HG03442 (cell line): ENCODE measurements around the gene OR52E8.

Source experiments
- ATAC-seq: cut with Tn5 transposase; IDR thresholded peaks from one replicate; pipeline ENCODE4 v1.9.1; 2021; ENCODE audit warnings: mild to moderate bottlenecking, moderate library complexity; ENCODE audit not compliant: unreplicated experiment

Gene OR52E8

GRCh38 chr11:5857590-5857989, at the start of gene OR52E8:
Gene OR52E8 (minus strand): TSS chr11:5857690. CDS start chr11:5857690, 0 bp downstream.
- ATAC-seq = no peak

DNA sequence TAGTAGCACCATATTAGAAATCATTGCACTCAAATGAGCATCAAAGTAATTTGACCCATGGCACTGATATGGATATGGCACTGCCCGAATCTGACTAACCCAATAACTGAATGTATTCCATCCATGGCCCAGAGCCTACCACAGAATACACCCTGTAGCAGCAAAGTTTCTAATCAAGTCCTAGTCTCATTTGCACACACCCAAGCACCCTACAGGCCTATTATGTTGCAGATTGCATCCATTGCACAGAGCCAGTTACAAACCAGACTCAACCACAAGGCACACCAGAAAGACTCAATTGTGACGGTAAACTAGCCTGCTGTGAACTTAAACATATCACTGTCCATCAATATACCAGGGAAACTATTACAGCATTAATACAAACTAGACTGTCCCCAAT, 42.0 kb upstream of the OR52E8 start:
- no peak for ATAC-seq

DNA sequence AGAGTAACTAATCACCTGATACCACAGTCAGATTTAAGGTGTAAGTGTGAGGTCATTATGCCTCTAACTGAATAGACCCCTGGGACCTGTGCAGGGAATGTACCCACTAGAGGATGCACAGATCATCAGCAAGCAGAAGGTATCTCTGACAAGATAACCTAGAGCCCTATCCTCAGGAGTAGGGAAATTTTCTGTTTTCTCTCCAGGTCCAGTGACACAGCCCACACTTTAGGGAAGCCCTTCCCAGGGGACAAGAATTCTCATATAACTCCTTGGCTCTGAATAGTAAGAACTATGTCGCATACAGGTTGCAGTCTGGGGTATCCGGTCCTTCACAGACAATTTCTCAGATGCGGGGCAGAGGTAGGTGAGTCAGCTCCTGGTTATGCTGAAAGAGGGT, 35.4 kb upstream of the OR52E8 start, which contains the start of gene OR52E5:
TSS of gene OR52E5 (plus strand) at position 301 of the 400 bp plus-strand sequence. CDS start 7,569 bp downstream, outside the sequence.
- no peak for ATAC-seq

DNA sequence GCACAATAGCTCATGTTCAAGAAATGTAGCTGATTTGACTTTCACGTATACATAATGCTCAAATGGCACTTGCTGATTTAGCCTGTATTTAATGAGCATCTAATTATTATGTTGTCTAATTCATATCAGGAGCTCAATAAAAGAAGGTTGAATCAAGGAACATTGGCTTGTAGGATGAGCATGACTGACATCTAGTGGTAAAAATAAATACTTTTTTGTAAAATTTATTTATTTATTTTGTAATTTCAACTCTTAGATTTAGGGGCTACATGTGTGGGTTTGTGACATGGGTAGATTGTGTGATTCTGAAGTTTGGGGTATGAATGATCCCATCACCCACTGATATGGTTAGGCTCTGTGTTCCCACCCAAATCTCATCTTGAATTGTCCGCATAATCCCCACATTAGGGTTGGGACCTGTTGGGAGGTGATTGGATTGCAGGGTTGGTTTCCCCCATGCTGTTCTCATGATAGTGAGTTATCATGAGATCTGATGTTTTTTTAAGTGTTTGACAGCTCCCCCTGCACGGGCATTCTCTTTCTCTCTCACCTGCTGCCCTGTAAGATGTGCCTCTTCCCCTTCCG, 33.8 kb upstream of the OR52E8 start:
- ATAC-seq = no peak

DNA sequence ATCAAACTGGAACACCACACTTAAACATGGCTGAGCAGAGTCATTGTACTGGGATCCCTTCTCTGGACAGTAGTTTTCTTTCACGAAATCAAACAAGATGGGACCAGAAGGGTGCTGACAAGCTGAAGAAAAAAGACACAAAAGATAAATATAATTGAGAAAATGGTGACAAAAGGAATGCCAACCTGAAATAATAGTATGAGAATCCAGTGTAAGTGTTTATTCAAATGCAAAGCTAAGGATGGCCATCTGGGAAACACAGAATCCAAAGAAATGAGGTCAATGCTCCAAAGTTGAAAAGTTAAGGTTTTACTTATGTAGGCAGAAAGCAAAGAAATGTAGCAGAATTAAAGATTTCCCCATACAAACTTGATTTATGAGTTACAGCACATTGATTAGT, 30.2 kb upstream of the OR52E8 start:
- no peak for ATAC-seq

DNA sequence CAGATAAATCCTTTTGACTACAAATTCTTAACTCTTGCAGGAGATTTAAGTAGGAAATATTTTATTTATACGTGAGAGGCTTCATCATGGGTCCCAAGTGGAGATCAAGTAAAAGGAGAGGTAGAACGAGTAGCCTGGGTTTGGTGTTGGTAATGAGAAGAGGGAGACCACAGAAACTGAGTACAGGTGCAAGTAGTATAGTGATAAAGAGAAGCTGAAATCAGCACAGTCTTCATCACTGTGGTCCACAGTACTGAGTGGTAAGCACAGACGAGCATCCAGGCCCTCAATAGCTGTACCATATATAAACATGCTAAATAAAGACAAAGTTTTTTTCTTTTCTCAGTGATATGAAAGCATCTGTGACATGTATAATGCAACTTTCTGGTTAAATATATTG, 29.7 kb upstream of the OR52E8 start:
- ATAC-seq = no peak

GRCh38 chr11:5881756-5882155, 24.3 kb upstream of the OR52E8 start:
- ATAC-seq = no peak

DNA sequence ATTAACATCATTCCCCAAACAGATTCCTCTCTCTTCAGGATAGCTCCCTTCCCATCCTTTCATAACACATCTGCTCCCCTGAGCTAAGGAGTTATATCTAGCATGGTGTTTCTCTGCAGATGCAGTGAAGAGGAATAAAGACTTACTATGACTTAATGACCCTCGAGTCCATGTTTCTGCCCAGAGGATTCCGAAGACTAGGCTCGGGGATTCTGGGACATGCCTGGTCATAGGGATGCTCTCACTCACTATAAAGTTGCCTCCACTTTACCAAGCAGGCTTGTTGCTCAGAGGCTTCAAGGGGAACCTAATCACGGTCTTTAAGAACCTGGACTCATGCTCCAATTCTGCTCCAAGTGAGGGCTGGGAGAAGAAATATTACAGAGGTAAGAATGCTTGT, 22.8 kb upstream of the OR52E8 start, which contains the start of gene OR52E4:
TSS of gene OR52E4 (plus strand) at position 301 of the 400 bp plus-strand sequence. CDS start 3,664 bp downstream, outside the sequence.
- ATAC-seq = no peak

DNA sequence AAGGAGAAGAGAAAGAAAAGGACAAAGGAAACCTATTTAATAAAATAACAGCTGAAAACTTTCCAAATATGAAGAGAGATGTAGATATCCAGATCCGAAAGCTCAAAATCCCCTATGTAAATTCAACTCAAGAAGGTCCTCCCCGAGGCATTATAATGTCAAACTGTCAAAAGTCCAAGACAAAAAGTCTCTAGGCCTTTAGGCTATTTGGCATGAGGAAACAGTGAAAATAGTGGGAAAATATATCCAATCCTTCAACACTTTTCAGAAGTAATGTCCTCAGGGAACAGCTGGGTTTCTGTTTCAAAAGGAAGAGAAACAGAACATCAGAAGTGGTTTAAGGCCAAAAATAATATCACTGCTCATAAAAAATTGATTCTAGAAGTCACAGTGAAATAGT, 21.1 kb upstream of the OR52E8 start:
- ATAC-seq = no peak

- ATAC-seq = no peak
Measured at GRCh38 chr11:5865826-5866225, 8.3 kb upstream of the OR52E8 start.

DNA sequence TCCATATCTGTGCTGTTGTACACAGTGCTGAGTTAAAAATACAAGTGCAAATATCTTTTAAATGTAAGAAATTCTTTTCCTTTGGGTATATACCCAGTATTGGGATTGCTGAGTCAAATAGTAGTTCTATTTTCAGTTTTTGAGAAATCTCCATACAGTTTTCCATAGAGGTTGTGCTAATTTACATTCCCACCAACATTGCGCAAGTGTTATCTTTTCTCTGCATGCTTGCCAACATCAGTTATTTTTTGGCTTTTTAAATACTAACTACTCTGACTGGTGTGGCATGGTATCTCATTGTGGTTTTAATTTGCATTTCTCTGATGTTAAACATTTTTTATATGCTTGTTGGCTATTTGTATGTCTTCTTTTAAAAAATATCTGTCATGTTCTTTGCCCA, 6.5 kb downstream of the OR52E8 start:
- no peak for ATAC-seq

DNA sequence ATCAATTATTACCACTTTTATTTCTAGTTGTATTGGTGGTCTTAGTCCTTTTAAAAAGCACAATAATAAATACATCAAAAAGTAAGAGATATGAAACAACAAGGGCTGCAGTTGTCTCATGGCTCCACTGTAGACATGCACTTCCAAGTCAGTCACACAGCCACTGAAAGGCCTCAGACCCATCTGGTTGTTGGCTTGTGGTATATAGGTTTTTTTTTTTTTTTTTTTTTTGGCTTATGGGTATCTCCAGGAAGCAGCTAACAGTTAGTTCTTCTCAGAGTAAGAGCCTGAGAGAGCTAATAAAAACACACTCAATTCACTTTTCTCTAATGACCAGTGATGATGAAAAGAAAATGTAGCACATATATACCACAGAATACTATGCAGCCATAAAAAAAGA, 9.8 kb downstream of the OR52E8 start:
- no peak for ATAC-seq

DNA sequence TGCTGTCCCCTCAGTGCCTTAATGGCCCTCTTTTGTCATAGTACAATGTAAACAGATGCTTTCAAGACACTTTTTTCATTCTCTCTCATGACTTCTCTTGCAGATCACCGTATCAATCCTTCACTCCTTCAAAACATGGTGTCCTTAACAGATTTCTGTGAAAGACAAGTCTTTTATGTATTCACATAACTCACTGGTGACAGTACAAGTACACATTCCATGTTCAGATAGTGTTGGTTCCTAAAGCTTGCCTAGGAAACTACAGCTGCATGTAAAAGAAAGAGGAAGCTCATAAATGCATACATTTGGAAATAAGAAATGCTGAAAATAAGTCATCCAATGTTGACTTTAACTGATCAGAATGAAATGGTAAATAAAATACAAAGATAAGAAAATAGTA, 10.8 kb downstream of the OR52E8 start:
- no peak for ATAC-seq

GRCh38 chr11:5841797-5842196, 15.7 kb downstream of the OR52E8 start, which contains the start of gene OR52E6:
Gene OR52E6 (minus strand): TSS chr11:5841897. CDS start chr11:5841897, 0 bp downstream.
- no peak for ATAC-seq

DNA sequence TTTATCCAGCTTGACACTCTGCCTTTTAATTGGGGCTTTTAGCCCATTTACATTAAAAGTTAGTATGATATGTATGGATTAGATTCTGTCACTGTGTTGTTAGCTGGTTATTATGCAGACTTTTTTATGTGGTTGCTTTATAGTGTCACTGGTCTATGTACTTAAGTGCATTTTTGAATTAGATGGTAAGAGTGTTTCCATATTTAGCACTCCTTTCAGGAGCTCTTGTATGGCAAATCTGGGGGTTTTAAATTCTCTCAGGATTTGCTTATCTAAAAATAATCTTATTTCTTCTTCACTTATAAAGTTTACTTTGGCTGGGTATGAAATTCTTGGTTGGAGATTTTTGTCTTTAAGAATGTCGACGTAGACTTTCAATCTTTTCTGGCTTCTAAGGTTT, 19.8 kb downstream of the OR52E8 start:
- no peak for ATAC-seq

DNA sequence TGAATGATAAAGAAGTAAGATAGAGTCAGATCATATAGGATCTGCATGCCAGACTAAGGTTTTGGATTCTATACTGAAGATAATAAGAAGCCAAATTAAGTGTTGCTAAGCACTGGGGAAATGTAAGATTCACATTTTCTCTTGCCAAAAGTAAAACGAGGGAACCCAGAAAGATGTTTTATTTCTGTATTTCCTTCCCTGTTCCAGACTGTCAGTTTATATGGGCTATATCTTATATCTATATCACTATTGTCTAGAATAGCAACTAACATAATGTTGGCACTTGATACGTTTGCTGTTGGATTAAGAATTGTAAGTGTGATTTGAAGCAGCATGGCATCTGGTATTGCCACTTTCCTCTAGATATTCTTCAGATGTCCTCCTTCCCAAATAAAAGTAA, 24.0 kb downstream of the OR52E8 start:
- no peak for ATAC-seq

DNA sequence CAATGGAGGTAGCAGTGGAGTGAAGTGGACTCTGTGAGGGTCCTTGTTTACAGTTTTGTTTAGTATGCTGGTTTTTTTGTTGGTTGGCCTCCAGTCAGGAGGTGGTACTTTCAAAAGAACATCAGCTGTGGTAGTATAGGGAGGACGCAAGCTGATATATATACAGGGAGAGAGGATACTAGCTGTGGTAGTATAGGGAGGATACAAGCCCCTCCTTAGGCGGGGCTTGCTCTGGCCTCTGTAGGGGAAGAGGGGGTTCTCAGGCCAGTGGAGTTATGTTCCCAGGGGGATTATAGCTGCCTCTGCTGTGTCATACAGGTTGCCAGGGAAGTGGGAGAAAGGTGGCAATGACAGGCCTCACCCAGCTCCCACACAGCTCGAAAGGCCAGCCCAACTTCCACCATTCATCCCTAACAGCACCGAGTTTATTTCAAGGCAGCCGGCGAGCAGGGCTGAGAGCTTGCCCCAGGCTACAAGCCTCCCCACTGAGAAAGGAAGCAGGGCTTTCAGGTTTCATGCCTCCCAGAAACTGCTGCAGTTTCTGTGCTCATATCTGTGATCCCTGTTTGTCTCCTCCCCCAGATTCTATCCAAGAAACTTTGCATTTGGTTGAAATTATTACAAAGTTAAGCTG, 26.2 kb downstream of the OR52E8 start:
- ATAC-seq = no peak

- ATAC-seq = peak; percentile 52
Measured at GRCh38 chr11:5818245-5818886, 39.1 kb downstream of the OR52E8 start.

GRCh38 chr11:5815534-5815933, 42.0 kb downstream of the OR52E8 start:
- no peak for ATAC-seq

DNA sequence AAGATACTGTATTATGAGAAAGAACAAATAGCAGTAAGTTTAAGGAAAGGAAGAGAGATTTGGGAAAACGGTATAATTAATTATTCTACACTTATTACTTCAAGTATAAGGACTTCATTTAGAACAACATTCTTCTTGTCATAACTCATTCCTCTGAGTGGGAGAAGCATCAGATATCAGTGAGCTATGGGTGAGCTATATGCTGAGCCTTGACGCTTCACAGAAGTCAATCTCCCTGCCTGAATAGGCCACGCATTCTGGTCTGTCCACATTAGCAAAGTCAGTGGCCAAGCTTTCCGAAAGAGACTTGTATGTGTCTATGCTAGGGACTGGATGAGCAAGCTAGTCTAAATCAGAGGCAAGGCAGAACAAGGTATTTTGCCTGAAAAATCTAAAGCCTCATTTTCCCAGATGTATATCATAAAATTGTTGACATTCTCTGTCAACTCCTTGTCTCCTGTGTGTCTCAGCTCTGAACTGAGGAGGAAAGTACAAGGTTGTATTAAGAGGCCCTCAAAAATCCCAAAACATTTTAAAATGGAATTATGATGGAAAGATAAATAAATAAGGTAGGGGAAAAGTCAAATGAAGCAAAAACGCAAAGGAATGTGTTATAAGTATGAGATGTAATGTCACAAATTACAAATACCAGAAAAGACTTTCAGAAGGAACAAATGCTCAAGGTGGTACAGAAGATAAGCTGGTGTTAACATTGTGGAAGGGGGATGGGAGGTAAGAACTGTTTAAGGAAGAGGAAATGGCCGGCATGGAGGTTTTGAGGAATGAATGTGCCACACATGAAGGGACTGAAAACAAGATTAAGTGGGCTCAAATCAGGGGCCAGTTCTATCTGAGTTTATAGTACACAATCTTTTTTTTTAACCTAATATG, 47.3 kb downstream of the OR52E8 start:
- ATAC-seq = no peak

DNA sequence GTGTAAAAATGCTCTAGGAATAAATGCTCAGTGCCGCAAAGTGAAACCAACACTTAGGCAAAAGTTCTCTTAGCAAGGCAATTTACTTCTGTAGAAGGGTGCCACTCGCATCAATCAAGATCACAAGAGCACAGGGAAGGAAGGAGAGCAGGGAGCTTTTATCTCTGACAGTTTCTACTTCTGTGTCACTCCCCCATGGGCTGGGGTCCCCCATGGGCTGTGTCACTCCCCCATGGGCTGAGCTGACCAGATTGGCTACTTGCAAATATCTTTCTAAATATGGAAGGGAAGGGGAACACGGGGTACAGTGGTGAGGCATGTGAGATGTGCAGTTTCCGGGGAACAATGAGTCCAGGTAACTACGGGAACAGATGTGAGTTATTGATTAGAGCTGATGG, 48.4 kb downstream of the OR52E8 start:
- ATAC-seq = no peak
